ENCODE results near the gene FBXL16.

DNA sequence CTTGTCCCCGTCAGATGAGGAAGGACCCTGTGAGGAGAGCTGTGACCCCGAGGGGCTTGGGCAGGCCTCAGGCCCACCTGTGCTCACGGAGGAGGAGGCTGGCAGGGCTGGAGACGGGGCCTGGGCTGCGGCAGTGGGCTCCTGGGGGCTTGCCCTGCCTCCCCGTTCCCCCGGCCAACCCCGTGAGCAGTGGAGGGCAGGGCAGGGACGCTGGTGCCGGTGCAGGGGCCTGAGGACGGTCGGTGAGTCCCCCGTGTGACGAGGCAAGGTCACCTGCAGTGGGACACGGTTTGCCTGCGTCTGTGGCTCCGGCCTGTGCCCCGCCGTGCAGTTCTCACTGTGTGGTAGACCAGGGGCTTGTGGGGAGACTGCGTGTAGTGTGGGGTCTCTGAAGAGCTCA lies 46.0 kb downstream of the FBXL16 start:
- TF ChIP-seq, protein P1, sequence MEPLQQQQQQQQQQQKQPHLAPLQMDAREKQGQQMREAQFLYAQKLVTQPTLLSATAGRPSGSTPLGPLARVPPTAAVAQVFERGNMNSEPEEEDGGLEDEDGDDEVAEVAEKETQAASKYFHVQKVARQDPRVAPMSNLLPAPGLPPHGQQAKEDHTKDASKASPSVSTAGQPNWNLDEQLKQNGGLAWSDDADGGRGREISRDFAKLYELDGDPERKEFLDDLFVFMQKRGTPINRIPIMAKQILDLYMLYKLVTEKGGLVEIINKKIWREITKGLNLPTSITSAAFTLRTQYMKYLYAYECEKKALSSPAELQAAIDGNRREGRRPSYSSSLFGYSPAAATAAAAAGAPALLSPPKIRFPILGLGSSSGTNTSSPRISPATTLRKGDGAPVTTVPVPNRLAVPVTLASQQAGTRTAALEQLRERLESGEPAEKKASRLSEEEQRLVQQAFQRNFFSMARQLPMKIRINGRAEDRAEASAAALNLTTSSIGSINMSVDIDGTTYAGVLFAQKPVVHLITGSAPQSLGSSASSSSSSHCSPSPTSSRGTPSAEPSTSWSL (CRISPR knock-in tag; IDR thresholded peaks at IDR 0.05; ENCODE audit: borderline replicate concordance): no peak
- TF ChIP-seq SP2 (IDR thresholded peaks at IDR 0.05; ENCODE audit: extremely low read depth, low read depth, low read length, poor library complexity, severe bottlenecking): no peak
- TF ChIP-seq, protein P2, sequence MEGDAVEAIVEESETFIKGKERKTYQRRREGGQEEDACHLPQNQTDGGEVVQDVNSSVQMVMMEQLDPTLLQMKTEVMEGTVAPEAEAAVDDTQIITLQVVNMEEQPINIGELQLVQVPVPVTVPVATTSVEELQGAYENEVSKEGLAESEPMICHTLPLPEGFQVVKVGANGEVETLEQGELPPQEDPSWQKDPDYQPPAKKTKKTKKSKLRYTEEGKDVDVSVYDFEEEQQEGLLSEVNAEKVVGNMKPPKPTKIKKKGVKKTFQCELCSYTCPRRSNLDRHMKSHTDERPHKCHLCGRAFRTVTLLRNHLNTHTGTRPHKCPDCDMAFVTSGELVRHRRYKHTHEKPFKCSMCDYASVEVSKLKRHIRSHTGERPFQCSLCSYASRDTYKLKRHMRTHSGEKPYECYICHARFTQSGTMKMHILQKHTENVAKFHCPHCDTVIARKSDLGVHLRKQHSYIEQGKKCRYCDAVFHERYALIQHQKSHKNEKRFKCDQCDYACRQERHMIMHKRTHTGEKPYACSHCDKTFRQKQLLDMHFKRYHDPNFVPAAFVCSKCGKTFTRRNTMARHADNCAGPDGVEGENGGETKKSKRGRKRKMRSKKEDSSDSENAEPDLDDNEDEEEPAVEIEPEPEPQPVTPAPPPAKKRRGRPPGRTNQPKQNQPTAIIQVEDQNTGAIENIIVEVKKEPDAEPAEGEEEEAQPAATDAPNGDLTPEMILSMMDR (IDR thresholded peaks at IDR 0.05 in 2 of 3, conservative IDR thresholded peaks at IDR 0.05 in 1 of 3; ENCODE audit: insufficient read depth in 2 of 3, low read depth in 1 of 3, low read length in 3 of 3): no peak
- TF ChIP-seq, protein P3, sequence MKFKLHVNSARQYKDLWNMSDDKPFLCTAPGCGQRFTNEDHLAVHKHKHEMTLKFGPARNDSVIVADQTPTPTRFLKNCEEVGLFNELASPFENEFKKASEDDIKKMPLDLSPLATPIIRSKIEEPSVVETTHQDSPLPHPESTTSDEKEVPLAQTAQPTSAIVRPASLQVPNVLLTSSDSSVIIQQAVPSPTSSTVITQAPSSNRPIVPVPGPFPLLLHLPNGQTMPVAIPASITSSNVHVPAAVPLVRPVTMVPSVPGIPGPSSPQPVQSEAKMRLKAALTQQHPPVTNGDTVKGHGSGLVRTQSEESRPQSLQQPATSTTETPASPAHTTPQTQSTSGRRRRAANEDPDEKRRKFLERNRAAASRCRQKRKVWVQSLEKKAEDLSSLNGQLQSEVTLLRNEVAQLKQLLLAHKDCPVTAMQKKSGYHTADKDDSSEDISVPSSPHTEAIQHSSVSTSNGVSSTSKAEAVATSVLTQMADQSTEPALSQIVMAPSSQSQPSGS (CRISPR knock-in tag; IDR thresholded peaks at IDR 0.05): no peak
- no peak for TF ChIP-seq SIX5 (IDR thresholded peaks at IDR 0.05; ENCODE audit: borderline replicate concordance in 1 of 2, insufficient read depth in 1 of 2, low read depth in 1 of 2, low read length in 2 of 2)
- TF ChIP-seq CREM (IDR thresholded peaks at IDR 0.05; ENCODE audit: low read depth): no peak
- TF ChIP-seq, protein P4, sequence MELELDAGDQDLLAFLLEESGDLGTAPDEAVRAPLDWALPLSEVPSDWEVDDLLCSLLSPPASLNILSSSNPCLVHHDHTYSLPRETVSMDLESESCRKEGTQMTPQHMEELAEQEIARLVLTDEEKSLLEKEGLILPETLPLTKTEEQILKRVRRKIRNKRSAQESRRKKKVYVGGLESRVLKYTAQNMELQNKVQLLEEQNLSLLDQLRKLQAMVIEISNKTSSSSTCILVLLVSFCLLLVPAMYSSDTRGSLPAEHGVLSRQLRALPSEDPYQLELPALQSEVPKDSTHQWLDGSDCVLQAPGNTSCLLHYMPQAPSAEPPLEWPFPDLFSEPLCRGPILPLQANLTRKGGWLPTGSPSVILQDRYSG (tag; conservative IDR thresholded peaks at IDR 0.05; ENCODE audit: low read depth): no peak
- TF ChIP-seq PRPF4 (IDR thresholded peaks at IDR 0.05; ENCODE audit: insufficient read depth, low read depth, low read length, poor library complexity, severe bottlenecking): no peak
- no peak for TF ChIP-seq ZNF239 (CRISPR knock-in tag; IDR thresholded peaks at IDR 0.05)
- TF ChIP-seq EGR1 (conservative IDR thresholded peaks at IDR 0.05): no peak
- TF ChIP-seq, protein P5, sequence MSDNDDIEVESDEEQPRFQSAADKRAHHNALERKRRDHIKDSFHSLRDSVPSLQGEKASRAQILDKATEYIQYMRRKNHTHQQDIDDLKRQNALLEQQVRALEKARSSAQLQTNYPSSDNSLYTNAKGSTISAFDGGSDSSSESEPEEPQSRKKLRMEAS (CRISPR knock-in tag; IDR thresholded peaks at IDR 0.05): no peak
- no peak for TF ChIP-seq POLR2A (conservative IDR thresholded peaks at IDR 0.05)

Measured in K562 (cell line).